Breast epithelium (tissue), 3 donors: ENCODE data around the gene ARHGAP25.

Source experiments
- POLR2A ChIP-seq: fragments of 450-650 bp; IDR thresholded peaks from one replicate; pipeline ENCODE4 v1.6.1; 2016; ENCODE audit warnings: antibody characterized with exemption, mild to moderate bottlenecking, moderate library complexity
- POLR2AphosphoS5 ChIP-seq, 3 donors: sonication (generic); formaldehyde crosslinking; IDR thresholded peaks; one replicate each; pipeline ENCODE4 v1.6.1; 2017; ENCODE audit warnings: antibody characterized with exemption in 3 of 3
- TF ChIP-seq, protein P1 (sequence below), 3 donors: fragments of 450-650 bp; IDR thresholded peaks; one replicate each; pipeline ENCODE4 v1.5.1; 2016 to 2017; ENCODE audit warnings: antibody characterized with exemption in 3 of 3, mild to moderate bottlenecking in 3 of 3, moderate library complexity in 3 of 3

DNA sequence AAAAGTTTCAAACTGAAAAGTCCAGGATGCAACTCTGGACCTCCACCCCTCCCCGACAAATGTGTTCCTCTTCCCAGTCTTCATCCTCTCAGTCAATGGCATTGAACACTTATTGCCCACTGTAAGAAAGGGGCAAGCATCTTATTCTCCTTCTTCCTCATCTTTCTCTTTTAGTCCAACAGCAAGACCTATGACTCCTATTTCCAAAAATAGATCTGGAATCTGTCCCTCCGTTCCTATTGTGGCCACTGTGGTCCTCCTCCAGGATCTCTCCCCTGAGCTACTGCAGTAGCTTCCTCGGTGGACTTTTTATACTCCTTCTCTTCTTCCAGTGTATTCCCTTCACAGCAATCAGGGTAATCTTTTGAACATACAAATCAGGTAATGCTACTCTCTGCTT, 28.0 kb upstream of the ARHGAP25 start:
- TF ChIP-seq, protein P1, sequence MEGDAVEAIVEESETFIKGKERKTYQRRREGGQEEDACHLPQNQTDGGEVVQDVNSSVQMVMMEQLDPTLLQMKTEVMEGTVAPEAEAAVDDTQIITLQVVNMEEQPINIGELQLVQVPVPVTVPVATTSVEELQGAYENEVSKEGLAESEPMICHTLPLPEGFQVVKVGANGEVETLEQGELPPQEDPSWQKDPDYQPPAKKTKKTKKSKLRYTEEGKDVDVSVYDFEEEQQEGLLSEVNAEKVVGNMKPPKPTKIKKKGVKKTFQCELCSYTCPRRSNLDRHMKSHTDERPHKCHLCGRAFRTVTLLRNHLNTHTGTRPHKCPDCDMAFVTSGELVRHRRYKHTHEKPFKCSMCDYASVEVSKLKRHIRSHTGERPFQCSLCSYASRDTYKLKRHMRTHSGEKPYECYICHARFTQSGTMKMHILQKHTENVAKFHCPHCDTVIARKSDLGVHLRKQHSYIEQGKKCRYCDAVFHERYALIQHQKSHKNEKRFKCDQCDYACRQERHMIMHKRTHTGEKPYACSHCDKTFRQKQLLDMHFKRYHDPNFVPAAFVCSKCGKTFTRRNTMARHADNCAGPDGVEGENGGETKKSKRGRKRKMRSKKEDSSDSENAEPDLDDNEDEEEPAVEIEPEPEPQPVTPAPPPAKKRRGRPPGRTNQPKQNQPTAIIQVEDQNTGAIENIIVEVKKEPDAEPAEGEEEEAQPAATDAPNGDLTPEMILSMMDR (IDR thresholded peaks at IDR 0.05): no peak
- TF ChIP-seq POLR2A (no peak), POLR2AphosphoS5 (IDR thresholded peaks at IDR 0.05) (no peak)
